Renal cortical epithelial cell (primary cell): Measurements from ENCODE around the gene VWC2L. TPM values are rescaled to one million over a fixed set of nuclear protein-coding genes. Genes with fewer than 3 reads are reported as not detected.
A peak's percentile ranks its signal among the peaks of the same experiment; 100 is the strongest.

Experiments used
- DNase-seq: peaks from one replicate; pipeline ENCODE4 v3.0.0-alpha.2; 2011; ENCODE audit warnings: low read depth
- total RNA-seq: library from RNA; depleted of rRNA; stranded (reverse); fragments of >200 nt; gene quantifications from 2 replicates; pipeline ENCODE4 v1.2.3, GENCODE V29; 2014

Gene VWC2L
- total RNA-seq, 1 donor from 2014 or later: 0.15 TPM

GRCh38 chr2:214536625-214537024, 125.8 kb downstream of the VWC2L start:
- no peak for DNase-seq

- DNase-seq: no peak
Observed at GRCh38 chr2:214537929-214538328, 127.1 kb downstream of the VWC2L start.

- no peak for DNase-seq
Observed at GRCh38 chr2:214542295-214542694, 131.4 kb downstream of the VWC2L start.

GRCh38 chr2:214542866-214543265, 132.0 kb downstream of the VWC2L start:
- DNase-seq: peak; percentile 16

DNA sequence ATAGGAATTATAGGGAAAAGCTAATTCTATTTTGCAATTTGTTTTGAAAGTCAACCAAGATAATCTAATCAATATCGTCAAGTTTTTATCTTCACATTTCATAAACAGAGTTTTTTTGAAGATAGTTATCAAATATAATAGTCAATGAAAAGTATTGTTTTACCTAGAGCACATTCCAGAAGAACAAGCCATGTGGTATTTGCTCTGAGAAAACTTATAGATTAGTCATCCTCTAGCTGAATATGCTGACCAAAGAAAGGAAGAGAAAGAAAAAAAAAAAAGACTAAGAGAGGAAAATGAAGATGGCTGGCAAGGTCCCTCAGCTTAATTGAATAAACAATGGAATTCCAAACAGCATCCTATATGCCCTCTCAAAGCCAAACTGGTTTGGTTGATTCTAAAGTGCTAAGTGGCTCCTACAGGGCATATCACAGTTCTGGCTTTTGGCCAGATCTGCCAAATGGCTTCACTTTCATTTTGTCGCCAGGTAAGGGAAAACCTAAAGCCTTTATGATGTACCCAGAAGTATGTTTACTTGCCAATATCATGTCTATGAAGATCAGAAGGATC, 132.6 kb downstream of the VWC2L start:
- peak; percentile 43 for DNase-seq

GRCh38 chr2:214545898-214546542, 135.2 kb downstream of the VWC2L start:
- no peak for DNase-seq

DNA sequence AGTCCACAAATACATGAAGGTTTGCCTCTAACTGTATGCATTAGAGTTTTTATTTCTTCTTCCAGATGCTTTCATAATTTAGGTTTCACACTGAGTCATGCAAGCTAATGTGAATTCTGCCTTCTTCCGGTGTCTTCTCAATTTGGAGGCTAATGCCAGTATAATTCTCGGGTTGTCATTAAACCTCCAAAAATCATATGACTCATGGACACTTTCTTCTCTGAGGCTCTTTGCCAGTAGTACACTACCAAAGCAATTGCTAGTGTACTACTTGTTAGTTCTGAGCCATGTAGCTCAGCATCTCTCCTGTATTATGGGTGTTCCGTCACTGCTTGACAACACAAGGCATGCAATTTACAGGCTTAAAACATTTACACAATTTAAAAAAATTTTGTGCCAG, 137.1 kb downstream of the VWC2L start:
- no peak for DNase-seq

- no peak for DNase-seq
Observed at GRCh38 chr2:214549946-214550345, 139.1 kb downstream of the VWC2L start.

GRCh38 chr2:214550786-214551185, 139.9 kb downstream of the VWC2L start:
- no peak for DNase-seq

DNA sequence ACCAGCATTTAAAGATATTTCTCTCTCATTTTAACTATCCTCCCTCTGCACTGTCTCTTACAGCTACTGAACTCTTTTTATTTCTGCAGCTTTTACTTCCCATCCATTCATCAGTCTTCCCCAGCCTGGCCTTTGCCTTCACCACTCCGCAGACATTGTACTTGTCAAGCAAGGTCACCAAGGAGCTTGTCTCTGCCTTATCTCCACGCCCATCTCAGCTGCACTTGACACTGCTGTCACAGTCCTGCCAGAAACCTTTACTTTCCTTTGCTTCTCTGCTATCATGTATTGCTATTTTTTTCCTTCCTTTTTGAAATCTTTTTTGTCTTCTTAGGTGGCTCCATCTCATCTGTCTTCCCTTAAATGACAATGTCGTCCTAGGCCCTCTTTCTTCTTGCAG, 147.0 kb downstream of the VWC2L start:
- DNase-seq: no peak

DNA sequence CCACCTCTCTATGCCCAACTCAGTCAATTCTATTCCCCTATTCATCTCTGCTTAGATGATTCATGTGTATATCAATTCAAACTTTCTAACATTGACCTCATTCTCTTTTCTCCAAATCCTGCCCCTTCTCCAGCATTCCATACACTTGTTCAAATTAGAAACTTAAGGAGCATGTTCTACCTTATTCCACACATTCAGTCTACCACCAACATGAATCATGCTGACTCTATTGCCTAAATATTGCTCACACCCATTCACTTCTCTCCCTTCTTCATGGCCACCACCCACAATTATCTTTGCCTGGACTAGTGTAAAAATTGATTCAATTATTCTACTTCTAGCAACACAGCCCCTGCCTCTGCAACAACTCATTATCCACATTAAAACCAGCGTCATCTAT, 147.5 kb downstream of the VWC2L start:
- DNase-seq: no peak

- DNase-seq: no peak
Observed at GRCh38 chr2:214560176-214560575, 149.3 kb downstream of the VWC2L start.

DNA sequence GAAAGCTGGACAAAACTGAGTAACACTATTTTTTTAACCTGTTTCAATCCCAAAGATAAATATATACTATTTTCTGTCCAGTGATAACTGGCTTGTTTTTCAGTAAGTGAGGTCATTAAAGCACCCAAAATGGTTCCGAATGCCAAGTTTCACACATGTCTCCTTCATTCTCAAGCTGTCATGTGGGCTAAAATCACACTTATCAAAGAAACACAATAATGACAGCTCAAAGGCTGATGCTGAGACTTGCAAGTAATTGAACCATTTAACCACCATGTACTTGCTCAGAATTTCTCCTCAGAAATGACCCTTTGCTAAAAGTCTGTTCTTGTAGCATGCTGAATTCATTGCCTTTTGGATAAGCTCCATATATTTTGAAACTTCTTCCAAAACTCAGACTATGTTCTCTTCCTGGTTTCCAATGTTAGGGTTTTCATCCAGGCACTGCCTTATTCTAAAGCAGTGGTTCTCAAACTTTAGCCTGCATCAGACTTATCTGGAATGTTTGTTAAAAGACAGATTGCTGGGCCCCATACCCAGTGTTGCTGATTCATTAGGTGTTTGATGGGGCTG, 149.8 kb downstream of the VWC2L start:
- DNase-seq: no peak

DNA sequence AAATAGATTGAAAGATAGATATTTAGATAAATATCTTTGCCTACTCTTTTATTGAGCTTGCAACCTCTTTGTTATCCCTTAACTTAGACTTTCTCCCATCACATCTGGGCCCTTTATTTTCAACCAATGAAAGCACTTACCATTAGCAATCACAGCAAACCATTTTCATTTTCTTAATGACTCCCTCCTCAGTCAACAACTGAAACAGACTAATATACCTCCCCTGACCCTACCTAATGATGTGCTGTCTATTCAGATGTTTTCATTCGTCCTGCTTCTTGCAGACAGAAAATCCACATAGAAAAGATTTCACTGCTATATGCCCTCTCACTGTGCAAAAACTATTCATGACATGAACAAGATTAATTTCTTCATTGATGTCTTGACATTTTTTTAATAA, 154.4 kb downstream of the VWC2L start:
- DNase-seq: no peak

DNA sequence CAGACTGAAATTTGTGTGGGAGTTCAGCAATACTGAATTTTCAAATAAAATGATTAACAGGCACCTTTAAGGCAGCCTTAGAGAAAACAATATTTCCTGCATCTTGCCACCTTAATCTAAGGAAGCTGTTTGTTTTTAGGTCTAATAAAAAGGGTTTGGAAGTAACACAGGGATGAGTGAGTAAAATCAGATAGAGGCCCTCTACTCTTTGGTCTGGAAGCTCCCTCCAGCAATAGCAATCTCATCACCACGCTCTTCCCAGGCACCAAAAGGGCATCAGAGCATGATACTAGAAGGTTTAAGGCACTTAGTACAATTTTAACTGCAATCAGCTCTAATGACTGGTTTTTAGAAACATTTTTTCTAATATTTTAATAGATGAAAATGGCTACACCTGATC, 155.6 kb downstream of the VWC2L start:
- DNase-seq: no peak

GRCh38 chr2:214569419-214570035, 158.7 kb downstream of the VWC2L start:
- DNase-seq: peak; percentile 78

DNA sequence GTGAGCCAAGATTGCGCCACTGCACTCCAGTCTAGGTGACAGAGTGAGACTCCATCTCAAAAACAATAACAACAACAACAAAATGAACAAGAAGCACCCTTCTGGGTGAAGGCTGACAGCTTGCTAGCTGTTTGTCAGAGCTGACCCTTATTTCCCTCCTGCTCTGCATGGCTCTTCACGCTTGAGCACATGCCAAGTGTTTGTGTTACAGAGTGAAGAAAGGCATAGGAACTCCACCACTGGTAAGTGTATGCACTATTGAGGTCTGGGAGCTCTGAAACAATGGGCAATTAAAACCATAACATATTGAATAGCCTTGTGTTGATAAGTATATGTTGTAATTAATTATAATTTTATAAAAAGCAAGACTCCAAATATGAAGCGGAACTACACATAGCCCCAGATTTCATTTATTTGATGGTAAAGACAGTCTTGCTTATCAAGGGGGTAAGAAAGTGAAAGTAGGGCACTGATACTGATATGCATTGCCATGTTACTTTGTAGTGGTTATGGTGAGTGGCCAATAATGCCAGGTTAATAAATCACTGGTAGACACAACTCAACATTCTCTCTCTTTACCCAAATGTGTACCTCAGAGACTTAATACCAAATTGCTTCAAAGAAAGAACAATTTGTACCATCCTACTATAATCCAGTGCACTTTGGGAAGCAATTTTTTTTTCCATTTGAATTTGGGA, 163.4 kb downstream of the VWC2L start:
- peak; percentile 67 for DNase-seq

GRCh38 chr2:214575030-214575429, 164.2 kb downstream of the VWC2L start:
- DNase-seq: peak; percentile 69

DNA sequence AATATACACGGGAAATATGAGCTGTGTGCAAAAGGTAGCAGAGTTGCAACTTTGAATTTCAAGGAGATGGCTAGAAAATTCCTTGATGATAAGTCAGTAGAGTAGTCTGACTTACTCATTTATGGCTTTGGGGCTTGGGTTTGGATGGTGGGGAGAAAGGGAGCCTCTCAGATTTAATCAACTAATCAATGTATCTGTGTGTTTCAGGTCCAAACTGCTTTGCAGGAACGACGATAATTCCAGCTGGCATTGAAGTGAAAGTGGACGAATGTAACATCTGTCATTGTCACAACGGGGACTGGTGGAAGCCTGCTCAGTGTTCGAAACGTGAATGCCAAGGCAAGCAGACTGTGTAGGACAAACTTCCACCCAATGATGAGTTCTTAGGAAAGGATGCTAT, 164.6 kb downstream of the VWC2L start:
- peak; percentile 34 for DNase-seq

- DNase-seq: no peak
Observed at GRCh38 chr2:214577769-214578168, 166.9 kb downstream of the VWC2L start.

DNA sequence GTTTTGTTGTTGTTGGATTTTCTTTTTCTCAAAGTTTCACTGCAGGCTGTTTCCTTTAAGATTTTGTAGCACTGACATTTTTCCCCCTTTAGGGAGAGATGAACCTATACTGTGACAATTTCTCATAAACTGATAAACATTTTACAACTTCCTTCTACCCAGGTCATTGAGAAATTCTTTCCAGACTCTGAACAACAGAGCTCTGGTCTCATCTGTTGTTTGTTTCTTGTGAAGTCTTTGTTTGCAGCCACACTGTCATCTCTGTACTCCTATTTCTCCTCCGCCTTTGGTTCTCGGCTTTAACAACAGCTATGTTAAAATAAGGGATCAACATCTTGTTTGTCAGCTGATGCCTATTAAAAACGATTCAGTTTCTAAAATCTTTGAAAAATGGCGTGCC, 167.6 kb downstream of the VWC2L start:
- DNase-seq: no peak

DNA sequence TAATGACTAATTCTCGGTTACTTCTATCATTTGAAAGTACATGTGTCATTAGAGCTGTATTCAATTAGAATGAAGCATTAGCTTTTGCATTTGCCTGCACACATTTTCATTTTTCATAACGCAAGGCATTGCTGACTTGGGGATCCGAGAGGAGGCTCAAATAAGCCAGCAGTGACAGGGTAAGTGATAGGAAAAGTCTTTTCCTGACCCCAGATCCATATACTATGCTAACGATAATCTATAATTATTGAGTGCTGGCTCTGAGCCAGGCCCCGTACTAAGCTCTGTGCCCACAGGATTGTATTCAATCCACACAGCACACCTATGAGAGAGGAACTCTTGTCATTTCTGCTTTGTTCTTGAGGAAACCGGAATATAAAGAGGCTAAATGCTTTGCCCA, 168.2 kb downstream of the VWC2L start:
- no peak for DNase-seq

- DNase-seq: no peak
Observed at GRCh38 chr2:214587442-214587841, 176.6 kb downstream of the VWC2L start.
